WERI-Rb-1 (cell line): ENCODE measurements around the gene ZBTB38.

ENCODE experiments used
- DNase-seq: peaks from one replicate; pipeline ENCODE4 v3.0.0-alpha.2; 2020
- H3K27ac ChIP-seq: fragments of 250-450 bp; sonication (Bioruptor Pico); 2 replicates; pipeline ENCODE4 v1.5.1; 2020; ENCODE audit warnings: mild to moderate bottlenecking, moderate library complexity
- H3K27me3 ChIP-seq: fragments of 250-450 bp; sonication (Bioruptor Pico); 2 replicates; pipeline ENCODE4 v1.5.1; 2021; ENCODE audit warnings: mild to moderate bottlenecking, low read depth, moderate library complexity; ENCODE audit not compliant: insufficient read depth, severe bottlenecking
- H3K36me3 ChIP-seq: fragments of 250-450 bp; sonication (Bioruptor Pico); 2 replicates; pipeline ENCODE4 v1.5.1; 2020; ENCODE audit warnings: mild to moderate bottlenecking, moderate library complexity
- H3K4me3 ChIP-seq: 2 replicates; pipeline ENCODE4 v1.5.1; 2011; ENCODE audit warnings: low read depth, mild to moderate bottlenecking, control low read depth, low read length
- H3K9me3 ChIP-seq: fragments of 250-450 bp; sonication (Bioruptor Pico); 2 replicates; pipeline ENCODE4 v1.5.1; 2021; ENCODE audit warnings: mild to moderate bottlenecking, moderate library complexity; ENCODE audit not compliant: severe bottlenecking
- CTCF ChIP-seq: IDR thresholded peaks from 2 replicates; pipeline ENCODE4 v1.5.1; 2011; ENCODE audit warnings: low read depth, mild to moderate bottlenecking, control low read depth, inconsistent platforms, low read length

ZBTB38 gene

GRCh38 chr3:141413801-141414689 lies 45.7 kb downstream of the ZBTB38 start:
- no peaks in the 10 kb centered on the region for H3K27me3 ChIP-seq
- no peaks in the 10 kb centered on the region for H3K9me3 ChIP-seq
- DNase-seq = peak; percentile 25
- peaks cover 20% of the 10 kb centered on the region for H3K36me3 ChIP-seq
- no peak for TF ChIP-seq CTCF
- H3K4me3 ChIP-seq = no peak overlapping the region
- H3K27ac ChIP-seq = no peak overlapping the region

GRCh38 chr3:141414800-141415462 lies 46.6 kb downstream of the ZBTB38 start:
- Histone ChIP-seq H3K36me3 (peaks cover 20% of the 10 kb centered on the region), H3K9me3 (no peaks in the 10 kb centered on the region), H3K27ac (no peak overlapping the region), H3K4me3 (no peak overlapping the region), H3K27me3 (no peaks in the 10 kb centered on the region)
- TF ChIP-seq CTCF = no peak
- no peak for DNase-seq

GRCh38 chr3:141415953-141416352 lies 47.6 kb downstream of the ZBTB38 start:
- no peak for DNase-seq
- Histone ChIP-seq H3K27ac (no peak overlapping the region), H3K4me3 (no peak overlapping the region), H3K36me3 (peaks cover 20% of the 10 kb centered on the region), H3K9me3 (no peaks in the 10 kb centered on the region), H3K27me3 (no peaks in the 10 kb centered on the region)
- TF ChIP-seq CTCF = no peak
